GM19452 (cell line): ENCODE results near the gene AP3B1.

Experiments
- ATAC-seq: cut with Tn5 transposase; IDR thresholded peaks from one replicate; pipeline ENCODE4 v1.9.1; 2021; ENCODE audit not compliant: unreplicated experiment

AP3B1 gene

GRCh38 chr5:78293851-78294247 lies 649 bp downstream of the AP3B1 start:
- ATAC-seq = no peak

- no peak for ATAC-seq
Observed at GRCh38 chr5:78291687-78292086, 2.8 kb downstream of the AP3B1 start.

GRCh38 chr5:78289911-78290310 lies 4.6 kb downstream of the AP3B1 start:
- ATAC-seq = no peak

GRCh38 chr5:78288246-78288645 lies 6.3 kb downstream of the AP3B1 start:
- no peak for ATAC-seq

GRCh38 chr5:78287833-78288232 lies 6.7 kb downstream of the AP3B1 start:
- ATAC-seq = no peak

GRCh38 chr5:78287169-78287568 lies 7.3 kb downstream of the AP3B1 start:
- ATAC-seq = no peak

GRCh38 chr5:78286290-78286689 lies 8.2 kb downstream of the AP3B1 start:
- no peak for ATAC-seq

GRCh38 chr5:78283802-78284201 lies 10.7 kb downstream of the AP3B1 start:
- ATAC-seq = no peak

GRCh38 chr5:78283105-78283504 lies 11.4 kb downstream of the AP3B1 start:
- no peak for ATAC-seq

- ATAC-seq = no peak
Observed at GRCh38 chr5:78280261-78280660, 14.2 kb downstream of the AP3B1 start.

- no peak for ATAC-seq
Observed at GRCh38 chr5:78279194-78279593, 15.3 kb downstream of the AP3B1 start.

- ATAC-seq = no peak
Observed at GRCh38 chr5:78277715-78278114, 16.8 kb downstream of the AP3B1 start.

- ATAC-seq = no peak
Observed at GRCh38 chr5:78275998-78276543, 18.4 kb downstream of the AP3B1 start.

- ATAC-seq = no peak
Observed at GRCh38 chr5:78274540-78275197, 19.8 kb downstream of the AP3B1 start.

- ATAC-seq = no peak
Observed at GRCh38 chr5:78273436-78273835, 21.1 kb downstream of the AP3B1 start.

GRCh38 chr5:78271766-78272165 lies 22.7 kb downstream of the AP3B1 start:
- no peak for ATAC-seq

GRCh38 chr5:78269088-78269703 lies 25.3 kb downstream of the AP3B1 start:
- no peak for ATAC-seq

- no peak for ATAC-seq
Observed at GRCh38 chr5:78268356-78268755, 26.1 kb downstream of the AP3B1 start.

GRCh38 chr5:78265163-78265562 lies 29.3 kb downstream of the AP3B1 start:
- no peak for ATAC-seq

- ATAC-seq = no peak
Observed at GRCh38 chr5:78264600-78264999, 29.9 kb downstream of the AP3B1 start.

- ATAC-seq = no peak
Observed at GRCh38 chr5:78260771-78261170, 33.7 kb downstream of the AP3B1 start.

GRCh38 chr5:78253201-78253600 lies 41.3 kb downstream of the AP3B1 start:
- no peak for ATAC-seq

- no peak for ATAC-seq
Observed at GRCh38 chr5:78252715-78253114, 41.8 kb downstream of the AP3B1 start.
